Glomerular visceral epithelial cell (primary cell): Measurements from ENCODE around the gene PRTN3.
"Not testable (repeated sequence)": the region's sequence is repeated elsewhere in the genome, so short reads cannot be mapped to it uniquely, and the experiment has no call there.

ENCODE experiments used
- DNase-seq: peaks from one replicate; pipeline ENCODE4 v3.0.0-alpha.2; 2016; ENCODE audit errors: extremely low spot score

PRTN3 gene

DNA sequence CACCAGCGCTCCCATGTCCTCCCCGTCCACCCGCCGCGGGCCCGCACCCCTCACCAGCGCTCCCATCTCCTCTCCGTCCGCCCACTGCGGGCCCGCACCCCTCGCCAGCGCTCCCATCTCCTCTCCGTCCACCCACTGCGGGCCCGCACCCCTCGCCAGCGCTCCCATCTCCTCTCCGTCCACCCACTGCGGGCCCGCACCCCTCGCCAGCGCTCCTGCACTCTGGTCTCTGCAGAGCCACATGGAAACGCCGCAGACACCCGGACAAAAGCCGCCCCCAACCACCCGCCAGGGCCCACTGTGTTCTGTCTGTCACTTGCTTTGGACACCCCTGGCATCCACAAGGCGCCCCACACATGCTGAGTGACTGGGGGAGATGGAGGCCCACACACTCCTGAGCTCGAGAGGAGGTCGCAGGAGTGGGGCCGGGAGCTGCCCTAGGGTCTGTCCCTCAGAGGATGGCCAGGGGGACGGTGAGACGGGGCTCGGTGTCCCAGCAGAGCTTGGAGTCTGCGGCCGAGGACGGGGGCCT lies 26.0 kb downstream of the PRTN3 start:
- DNase-seq = no peak

DNA sequence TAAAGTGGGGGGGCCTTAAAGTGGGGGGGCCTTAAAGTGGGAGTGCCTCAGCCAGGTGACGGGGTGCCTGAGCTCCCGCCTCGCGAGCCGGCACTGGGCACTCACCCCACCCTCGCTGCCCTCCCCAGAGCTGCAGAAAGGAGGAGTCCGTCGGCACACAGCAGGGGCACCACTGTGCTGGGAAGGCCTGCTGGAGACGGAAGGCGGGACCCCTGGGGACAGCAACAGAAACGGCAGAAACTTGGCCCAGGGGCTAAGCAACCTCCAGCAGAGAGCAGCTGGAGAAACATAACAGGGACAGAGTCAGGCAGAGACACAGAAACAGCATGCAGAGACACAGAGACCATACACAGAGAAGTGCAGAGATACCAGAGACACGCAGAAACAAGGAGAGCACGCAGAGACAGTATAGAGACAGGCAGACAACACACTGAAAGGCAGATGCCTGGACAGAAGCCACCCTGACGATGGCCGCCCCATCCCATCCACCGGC lies 26.5 kb downstream of the PRTN3 start:
- no peak for DNase-seq

DNA sequence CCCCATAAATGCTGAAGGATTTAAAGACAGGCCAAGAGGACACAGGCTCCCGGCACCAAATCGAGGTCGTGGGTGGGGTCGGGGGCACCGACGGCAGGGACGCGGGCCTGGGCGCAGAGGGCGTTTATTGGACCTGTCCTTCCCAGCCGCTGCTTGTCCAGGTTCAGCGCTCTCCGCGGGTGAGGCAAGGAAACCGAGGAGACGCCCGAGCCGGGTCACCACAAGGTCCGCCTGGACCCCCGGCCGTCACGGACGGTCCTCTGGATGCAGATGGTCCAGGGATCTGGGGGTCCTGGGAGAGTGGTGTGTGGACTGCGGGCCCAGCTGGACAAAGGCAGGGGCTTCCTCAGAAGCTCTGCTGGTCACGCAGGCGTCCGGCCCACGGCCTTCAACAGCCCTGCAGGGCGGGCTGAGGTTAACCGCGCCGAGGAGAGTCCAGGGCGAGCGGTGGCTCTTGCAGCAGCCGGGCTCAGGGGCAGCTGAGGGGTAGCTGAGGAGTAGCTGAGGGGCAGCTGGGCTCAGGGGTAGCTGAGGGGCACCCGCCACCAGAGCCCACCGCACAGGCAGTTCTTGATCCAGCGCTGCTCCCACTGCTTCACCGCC lies 27.2 kb downstream of the PRTN3 start:
- DNase-seq = no peak

DNA sequence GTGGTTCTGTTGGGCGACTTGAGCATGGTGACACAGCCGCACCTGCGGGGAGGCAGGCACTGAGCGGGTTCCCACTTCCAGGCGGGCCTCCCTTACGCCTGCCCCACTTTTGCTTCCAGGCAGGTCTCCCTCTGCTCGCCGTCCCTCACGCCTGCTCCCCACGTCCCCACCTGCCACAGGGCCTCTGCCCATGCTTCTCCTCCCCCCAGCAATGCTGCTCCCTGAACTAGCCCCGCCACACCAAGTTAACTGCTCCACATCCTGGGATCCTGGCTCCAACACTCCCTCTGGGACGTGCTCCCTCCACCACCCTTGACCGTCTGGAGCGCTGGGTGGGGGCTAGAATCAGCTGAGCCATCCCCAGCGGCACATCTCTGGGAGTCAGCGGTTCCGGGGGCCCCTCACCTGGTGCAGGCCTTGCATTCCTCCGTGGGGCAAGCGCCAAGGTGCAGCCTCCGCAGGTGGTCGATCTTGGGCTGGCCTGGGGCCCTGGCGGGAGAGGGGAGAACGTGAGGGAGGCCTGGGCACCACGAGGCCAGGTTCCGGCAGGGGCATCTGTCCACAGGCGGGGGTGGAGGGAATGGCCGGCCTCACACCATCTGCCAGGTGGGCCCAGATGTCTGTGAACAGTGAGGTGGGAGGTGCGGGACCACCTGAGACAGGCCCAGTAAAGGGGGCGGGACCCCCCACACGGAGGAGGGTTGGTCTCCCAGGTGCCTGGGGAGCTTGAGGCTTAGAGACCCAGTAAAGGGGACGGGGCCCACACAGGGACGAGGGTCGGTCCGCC lies 27.9 kb downstream of the PRTN3 start:
- DNase-seq = no peak

DNA sequence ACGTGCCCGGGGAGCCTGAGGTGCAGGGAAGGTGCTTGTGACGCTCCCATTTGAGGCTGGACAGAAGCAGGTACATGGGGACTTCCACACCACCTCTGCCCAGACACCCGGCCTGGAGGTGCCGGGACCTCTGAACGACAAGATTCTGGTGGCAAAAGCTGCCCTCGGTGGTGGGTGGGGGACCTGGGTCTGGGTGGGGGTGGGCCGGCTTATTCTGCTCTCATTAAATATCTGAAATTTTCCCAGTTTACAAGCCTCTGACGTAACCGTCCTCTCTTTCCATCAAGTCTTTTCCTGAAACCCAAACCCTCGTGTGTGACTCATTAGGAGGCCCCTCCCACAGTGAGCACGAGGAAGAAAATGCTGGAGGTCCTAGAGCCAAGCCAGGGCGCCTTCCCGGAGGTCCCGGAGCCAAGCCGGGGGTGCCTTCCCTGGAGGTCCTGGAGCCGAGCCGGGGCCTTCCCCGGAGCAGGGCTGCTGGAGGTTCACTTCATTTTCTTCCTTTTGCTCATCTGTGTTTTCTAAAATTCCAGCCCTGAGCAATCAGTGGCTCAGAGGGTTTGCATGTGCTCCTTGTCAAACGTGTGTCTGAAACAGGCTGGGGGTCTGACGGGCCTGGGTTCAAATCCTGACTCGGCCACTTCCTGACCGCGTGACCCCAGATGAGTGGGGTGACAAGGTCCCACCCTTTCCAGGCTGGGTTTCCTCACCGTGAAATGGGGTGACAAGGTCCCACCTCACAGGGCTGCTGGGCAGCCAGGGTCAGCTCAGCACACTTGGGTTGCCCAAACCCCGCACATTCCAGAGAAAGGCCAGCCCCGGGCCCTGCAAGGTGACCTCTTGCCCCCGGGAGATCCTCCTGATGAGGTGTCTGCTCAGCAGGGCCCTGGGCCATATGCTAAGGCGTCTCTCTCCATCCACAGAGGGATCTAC lies 28.7 kb downstream of the PRTN3 start:
- peak; percentile 76 for DNase-seq

DNA sequence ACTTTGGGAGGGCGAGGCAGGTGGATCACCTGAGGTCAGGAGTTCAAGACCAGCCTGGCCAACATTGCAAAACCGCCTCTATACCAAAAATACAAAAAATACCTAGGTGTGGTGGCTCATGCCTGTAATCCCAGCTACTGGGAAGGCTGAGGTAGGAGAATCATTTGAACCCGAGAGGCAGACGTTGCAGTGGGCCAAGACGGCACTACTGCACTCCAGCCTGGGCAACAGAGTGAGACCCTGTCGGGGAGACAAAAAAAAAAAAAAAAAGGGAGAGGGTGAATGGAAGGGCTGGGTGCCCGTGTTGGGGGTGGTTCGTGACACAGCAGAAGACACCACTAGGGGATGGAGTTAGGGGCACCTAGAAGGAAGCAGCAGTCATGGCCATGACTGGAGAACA lies 29.5 kb downstream of the PRTN3 start:
- no peak for DNase-seq

DNA sequence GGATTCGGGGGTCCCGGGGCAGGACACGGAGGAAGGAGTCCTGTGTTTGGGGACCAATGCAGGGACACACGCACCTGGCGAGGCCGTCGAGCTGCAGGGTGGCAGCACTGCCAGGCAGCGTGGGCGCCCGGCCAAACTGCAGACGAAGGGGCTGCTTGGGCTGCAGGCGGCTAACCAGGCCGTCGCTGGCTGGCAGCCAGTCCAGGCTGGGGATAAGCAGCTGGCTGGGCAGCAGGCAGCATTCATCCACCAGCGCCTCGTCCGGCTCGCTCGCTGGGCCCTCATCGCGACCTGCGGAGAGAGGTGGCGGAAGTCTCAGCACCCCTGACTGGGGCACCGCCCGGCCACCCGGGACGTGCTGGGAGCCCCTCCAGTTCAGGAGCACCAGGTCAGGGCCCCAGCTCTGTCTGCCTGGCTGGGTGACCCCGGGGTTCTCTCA lies 30.2 kb downstream of the PRTN3 start:
- no peak for DNase-seq

DNA sequence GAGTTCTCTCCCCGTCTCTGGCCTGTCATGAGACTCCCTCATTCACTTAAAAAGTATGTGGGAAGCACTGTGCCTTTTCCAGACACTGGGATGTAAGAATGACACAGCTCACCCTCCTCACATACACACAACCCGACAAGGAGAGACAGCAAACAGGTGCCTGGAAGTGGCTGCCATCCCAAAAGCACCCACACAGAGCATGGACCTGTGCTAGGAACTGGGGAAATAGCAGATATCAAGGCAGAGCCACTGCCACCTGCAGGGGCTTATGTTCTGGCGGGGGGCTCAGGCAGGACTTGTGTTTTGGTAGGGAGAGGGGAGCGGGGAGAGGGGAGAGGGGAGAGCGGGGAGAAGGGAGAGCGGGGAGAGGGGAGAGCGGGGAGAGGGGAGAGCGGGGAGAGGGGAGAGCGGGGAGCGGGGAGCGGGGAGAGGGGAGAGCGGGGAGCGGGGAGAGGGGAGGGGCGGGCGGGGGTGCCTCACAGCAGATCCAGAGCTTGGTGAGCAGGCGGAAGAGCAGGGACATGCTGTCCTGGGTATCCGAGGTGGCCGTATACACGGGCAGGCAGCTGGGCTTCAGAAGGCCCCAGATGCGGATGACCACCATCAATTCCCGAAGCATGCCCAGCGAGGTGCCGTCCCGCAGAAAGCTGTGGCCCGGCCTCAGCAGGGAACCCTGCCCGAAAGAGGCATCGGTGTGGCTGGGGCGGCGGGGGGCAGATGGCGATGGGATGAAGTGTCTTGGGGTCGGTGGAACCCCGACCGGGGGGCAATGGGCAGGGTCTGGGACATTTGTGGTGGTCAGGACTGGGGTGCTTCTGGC lies 30.9 kb downstream of the PRTN3 start:
- no peak for DNase-seq

DNA sequence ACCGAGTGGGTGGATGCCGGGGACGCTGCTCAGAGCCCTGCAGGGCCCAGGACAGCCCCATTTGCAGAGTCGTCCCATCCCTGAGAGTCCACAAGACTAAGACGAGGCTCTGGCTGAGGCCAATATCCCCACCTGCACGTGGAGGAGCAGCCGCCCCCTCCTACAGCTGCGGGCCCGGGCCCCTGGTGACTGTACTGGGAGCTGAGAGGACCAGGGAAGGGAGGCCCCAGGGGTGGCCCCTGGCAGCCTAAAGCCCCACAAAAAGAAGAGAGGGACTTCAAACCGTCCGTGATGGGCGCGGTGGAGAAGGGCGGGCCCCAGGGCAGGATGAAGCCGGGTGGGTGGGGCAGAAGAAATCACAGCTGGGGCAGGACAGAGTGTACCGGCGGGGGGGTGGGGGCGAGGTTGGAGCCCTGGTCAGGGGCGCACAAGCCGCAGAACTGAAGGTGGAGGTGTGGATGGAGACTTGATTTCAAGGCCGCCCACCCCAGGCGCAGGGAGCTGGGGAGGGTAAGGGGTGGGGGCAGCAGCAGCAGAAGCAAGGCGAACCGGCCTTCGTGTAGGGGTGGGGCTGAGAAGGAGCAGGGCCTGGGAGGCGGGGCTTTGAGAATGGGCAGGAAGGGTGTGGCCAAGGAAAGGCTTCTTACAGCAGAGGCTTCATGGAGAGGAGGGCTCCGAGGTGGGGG lies 31.6 kb downstream of the PRTN3 start:
- no peak for DNase-seq

DNA sequence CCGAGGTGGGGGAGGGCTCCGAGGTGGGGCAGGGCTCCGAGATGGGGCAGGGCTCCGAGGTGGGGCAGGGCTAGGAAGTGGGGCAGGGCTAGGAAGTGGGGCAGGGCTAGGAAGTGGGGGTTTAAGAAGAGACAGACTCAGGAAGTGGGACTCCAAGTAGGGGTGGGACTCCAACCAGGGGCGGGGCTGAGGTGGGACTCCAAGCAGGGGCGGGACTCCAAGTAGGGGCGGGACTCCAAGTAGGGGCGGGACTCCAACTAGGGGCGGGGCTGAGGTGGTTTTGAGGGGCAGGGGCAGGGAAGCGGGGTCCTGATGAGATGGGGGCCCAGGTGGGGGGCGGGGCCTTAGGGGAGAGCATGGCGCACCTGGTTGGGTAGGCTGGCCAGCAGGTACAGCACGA lies 32.3 kb downstream of the PRTN3 start:
- peak; percentile 41 for DNase-seq

DNA sequence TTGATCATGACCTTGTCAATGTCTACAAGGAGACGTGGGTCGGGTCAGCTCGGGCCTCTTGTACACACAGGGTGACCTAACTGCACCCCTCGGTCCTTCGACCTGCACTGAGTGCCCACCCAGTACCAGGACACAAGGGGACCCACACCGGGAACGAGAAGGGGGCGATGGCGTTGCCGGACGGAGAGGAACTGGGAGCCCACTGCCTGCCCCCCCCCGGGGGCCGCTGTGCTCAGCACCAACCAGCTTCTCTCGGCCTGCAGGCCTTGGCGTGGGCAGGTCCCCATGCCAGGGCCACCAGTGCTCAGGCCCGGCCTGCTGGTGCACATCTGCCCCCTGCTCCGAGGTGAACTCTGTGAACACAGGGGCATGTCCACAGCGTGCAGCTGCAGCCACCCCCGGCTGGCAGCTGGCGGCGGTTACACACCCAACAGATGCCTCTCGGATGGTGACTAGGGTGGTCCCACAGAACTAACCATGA lies 32.8 kb downstream of the PRTN3 start:
- no peak for DNase-seq

DNA sequence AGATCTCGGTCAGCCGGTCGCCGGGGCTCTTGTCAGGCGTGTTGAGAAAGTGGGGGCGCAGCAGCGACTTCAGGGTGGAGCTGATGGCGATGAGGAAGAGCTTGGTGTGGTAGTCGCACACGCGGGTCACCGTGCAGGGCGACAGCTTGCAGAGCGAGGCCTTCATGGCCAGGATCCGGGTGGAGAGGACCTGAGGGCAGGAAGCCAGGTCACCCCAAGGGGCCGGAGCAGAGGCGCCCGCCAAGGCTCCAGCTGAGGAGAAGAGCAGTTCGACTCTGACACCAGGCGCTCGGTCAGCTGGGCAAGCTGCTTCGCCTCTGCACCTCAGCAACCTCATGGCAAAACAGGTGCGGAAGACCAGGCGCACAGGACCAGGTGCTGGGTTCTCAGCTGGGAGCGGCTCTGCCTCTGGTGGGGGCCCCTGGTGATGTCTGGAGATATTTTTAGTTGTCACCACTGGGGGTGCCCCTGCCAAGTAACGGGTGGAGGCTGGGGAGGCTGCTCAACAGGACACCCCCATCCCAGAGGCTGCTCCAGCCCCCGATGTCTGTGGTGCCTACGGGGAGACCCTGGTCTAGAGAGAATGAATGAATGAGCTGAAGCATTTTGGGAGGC lies 34.6 kb downstream of the PRTN3 start:
- no peak for DNase-seq

DNA sequence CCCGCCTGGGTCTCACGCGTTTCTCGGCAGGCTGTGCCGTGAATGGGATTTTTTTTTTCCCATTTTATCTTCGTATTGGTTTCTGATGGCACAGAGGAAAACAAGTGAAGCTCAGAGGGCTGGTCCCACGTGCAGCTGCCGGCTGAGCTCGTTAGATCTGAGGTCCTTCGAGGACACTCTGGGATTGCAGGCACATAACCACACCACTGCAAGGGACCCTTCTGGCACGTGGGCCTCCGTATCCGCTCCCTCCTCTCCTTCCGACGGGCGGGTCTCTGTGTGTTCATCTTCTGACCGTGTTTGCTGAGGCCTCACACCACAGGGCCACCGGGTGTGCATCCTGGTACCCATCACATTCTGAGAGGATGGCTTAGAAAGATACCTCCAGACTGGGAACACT lies 35.3 kb downstream of the PRTN3 start:
- no peak for DNase-seq

DNA sequence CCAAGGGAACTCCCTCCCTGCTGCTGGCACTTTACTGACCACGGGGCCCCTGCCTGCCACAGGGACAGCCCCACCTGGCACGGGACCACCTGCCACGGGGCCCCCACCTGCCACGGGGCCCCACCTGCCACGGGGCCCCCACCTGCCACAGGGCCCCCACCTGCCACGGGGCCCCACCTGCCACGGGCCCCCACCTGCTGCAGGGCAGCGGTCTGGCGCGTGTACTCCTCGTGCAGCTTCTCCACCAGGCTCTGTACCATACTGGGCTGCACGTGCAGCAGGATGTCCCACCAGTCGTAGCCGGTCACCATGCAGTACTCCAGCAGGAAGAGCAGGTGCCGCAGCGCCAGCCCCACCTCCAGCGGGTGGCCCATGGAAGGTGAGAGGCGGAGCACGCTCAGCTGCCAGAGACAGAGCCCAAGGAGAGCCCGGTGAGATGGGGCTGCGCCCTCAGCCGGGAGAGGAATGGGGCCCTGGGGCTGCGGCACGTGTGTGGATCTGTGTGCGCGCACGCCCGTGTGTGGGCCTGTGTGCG lies 36.0 kb downstream of the PRTN3 start:
- DNase-seq = no peak

DNA sequence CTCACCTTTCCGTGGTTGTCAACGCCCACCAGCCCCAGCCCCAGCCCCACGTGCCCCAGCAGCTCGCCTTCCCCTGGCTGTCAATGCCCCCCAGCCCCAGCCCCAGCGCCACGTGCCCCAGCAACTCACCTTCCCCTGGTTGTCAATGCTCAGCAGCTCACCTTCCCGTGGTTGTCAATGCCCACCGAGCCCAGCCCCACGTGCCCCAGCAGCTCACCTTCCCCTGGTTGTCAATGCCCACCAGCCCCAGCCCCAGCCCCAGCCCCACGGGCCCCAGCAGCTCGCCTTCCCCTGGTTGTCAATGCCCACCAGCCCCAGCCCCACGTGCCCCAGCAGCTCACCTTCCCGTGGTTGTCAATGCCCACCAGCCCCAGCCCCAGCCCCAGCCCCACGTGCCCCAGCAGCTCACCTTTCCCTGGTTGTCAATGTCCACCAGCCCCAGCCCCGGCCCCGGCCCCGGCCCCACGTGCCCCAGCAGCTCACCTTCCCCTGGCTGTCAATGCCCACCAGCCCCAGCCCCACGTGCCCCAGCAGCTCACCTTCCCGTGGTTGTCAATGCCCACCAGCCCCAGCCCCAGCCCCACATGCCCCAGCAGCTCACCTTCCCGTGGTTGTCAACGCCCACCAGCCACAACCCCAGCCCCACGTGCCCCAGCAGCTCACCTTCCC lies 37.3 kb downstream of the PRTN3 start:
- DNase-seq = not testable (repeated sequence)

DNA sequence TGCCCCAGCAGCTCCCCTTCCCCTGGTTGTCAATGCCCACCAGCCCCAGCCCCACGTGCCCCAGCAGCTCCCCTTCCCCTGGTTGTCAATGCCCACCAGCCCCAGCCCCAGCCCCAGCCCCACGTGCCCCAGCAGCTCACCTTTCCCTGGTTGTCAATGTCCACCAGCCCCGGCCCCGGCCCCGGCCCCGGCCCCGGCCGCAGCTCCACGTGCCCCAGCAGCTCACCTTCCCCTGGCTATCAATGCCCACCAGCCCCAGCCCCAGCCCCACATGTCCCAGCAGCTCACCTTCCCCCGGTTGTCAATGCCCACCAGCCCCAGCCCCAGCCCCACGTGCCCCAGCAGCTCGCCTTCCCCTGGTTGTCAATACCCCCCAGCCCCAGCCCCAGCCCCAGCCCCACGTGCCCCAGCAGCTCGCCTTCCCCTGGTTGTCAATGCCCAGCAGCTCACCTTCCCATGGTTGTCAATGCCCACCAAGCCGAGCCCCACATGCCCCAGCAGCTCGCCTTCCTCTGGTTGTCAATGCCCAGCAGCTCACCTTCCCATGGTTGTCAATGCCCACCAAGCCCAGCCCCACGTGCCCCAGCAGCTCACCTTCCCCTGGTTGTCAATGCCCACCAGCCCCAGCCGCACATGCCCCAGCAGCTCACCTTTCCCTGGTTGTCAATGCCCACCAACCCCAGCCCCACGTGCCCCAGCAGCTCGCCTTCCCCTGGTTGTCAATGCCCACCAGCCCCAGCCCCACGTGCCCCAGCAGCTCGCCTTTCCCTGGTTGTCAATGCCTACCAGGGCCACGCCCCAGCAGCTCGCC lies 38.2 kb downstream of the PRTN3 start:
- not testable (repeated sequence) for DNase-seq

DNA sequence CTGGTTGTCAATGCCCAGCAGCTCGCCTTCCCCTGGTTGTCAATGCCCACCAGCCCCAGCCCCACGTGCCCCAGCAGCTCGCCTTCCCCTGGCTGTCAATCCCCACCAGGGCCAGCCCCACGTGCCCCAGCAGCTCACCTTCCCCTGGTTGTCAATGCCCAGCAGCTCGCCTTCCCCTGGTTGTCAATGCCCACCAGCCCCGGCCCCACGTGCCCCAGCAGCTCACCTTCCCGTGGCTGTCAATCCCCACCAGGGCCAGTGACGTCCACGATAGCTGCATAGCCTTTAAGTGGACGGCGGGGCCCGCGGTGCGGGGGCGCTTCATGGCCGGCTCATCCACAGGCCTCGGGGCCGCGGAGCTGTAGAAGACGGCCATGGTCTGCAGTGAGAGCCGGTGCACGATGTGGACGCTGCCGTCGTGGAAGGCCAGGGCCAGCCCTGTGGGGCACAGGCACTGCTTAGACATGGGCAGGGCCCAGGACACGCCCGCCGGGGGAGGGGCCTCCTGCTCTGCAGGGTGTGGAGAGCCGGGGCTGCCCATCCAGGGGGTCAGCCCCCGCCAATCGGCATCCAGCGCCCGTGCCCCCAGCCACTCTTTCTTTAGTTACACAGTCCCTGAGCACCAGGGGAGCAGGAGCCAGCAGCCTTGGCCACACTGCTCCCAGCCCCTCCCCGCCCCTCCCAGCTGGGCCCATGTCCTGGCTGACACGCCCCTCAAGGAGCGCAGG lies 39.1 kb downstream of the PRTN3 start:
- no peak for DNase-seq
